HG03045 (cell line): Measurements from ENCODE around the gene LAIR1.

Source experiments
- ATAC-seq: cut with Tn5 transposase; IDR thresholded peaks from one replicate; pipeline ENCODE4 v1.9.1; 2021; ENCODE audit warnings: mild to moderate bottlenecking, moderate library complexity; ENCODE audit not compliant: unreplicated experiment

The LAIR1 gene

DNA sequence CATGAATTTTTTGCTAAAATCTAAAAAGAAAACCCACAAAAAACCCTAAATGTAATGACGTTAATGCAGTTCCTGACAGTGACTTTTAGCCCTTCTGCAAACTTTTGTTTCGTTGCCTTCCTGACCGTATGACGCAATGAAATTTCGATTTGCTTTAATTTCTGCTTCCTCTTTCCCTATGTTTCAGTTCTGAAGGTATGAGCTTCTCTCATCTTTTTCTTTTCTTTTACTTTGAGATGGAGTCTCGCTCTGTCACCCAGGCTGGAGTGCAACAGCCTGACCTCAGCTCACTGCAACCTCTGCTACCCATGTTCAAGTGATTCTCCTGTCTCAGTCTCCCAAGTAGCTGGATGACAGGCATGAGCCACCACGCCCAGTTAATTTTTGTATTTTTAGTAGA, 45.7 kb downstream of the LAIR1 start:
- ATAC-seq = no peak

DNA sequence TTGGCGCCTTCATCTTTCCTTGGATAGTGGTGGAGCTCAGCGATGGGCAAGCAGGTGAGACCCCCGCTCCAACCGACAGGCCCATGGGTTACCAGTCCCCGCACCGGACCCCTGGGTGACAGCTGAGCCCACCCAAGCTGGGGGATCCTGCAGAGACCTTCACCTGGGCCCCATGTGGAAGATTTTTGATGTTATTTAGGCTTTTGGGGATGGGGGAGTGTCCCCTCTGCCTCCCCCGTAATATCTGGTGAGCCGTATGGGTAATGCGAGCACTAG, 46.8 kb downstream of the LAIR1 start:
- no peak for ATAC-seq

DNA sequence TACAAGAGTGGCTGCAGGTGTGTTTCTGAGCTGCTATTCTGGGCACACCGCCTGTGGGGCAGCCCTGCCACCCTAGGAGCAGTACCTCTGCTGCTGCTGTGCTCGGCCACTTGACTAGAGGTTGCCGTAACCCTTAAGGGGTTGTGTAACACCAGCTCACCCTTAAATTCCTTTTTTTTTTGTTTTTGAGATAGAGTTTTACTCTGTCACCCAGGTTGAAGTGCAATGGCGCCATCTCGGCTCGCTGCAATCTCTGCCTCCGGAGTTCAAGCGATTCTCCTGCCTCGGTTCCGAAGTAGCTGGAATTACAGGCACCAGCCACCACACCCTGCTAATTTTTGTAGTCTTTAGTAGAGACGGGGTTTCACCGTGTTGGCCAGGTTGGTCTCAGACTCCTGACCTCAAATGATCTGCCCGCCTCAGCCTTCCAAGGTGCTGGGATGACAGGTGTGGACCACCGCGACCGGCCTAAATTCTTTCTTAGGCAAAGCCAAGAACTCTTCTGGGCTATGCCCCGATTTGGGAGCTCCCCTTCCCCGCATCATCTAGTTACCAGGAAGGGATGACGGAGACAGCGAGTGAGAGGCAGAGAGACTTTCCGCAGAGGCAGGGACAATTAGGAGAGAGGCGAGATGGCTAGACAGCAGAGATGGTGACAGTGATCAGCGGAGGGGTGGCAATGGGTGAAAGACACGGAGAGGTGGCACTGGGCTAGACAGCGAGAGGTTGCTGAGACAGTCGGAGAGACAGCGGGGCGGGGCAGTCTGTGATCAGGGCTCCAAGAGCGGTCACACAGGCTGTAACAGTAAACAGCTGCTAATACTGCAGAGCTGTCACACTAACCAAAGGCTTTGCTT, 47.4 kb downstream of the LAIR1 start:
- ATAC-seq = no peak

DNA sequence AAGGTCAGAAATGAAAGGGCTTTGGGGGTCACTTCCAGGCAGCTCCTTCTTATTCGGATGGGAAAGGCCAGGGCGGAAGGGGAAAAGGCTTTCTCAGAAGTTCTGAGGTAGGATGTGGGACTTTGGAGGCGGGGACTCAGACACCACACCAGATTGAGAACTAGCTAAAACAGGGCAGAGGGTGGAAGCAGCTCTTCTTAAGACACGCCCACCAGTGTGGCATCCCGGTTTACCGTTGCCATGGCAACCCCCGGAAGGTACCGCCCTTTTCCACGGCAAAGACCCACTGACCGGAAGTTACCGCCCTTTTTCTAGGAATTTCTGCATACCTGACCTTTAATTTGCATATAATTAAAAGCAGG, 48.0 kb downstream of the LAIR1 start:
- no peak for ATAC-seq

DNA sequence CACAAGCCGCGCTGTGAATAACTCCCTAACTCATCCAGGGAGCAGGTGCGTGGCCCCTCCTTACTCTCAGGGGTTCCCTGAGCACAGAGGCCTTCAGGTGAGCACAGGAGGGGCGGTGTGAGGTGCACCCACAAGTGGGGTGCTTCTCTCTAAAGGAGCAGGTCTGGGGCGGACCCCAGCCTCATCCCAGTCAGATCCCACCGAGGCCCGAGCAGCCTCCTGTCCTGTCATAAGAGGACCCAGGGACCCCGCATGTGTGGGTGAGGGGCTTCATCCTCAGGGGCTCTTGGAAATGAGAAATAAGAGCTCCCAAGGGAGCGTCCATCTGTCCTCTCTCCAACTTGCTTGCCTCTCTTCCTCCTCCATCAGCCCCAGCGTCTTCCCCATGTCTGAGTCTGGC, 48.8 kb downstream of the LAIR1 start:
- ATAC-seq = no peak

DNA sequence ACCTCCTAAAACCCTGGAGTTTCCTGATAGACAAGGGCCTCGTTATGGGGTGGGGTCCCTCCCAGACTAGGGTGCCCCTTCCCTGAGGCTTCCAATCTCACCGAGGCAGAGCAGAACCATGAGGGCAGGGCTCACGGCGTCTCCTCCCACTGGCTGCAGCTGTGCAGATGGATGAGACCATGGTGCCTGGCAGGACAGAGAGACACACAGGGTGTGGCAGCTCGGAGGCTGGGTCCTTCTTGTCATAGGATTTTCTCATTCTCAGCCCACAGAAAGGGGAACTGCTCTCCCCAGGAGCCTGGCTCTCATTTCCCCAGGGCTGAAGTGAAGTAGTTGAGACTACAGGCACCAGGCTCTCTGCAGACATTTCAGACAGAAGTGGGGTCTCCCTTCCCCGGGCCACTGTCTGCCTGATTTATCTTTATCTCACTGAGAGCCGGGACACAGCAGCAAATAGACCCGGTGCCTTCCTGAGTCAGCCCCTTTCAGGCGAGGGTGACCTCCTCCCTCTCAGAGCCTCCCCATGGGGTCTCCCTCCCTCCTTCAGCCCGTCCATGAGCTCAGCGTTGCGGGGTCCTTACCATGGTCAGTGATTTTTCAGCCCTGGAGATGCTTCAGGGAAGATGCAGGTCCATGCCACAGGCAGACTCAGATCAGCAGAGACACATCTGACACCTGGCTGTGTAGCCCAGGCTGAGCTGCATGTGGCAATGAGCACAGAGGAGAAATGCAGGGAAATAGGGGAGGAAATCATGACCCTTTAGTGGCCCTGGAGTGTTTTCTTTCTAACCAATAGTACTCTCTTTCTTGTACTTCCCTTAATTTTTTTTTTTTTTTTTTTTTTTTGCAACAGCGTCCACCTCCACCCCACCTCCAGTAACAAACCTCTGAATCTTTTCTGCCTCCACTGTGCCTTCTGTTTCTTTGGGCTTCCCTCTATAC, 52.0 kb downstream of the LAIR1 start, which contains the start of gene LILRA5:
Gene LILRA5 (minus strand): TSS at position 731 of the 942 bp plus-strand sequence. CDS start 147 bp downstream, at position 584.
- no peak for ATAC-seq

DNA sequence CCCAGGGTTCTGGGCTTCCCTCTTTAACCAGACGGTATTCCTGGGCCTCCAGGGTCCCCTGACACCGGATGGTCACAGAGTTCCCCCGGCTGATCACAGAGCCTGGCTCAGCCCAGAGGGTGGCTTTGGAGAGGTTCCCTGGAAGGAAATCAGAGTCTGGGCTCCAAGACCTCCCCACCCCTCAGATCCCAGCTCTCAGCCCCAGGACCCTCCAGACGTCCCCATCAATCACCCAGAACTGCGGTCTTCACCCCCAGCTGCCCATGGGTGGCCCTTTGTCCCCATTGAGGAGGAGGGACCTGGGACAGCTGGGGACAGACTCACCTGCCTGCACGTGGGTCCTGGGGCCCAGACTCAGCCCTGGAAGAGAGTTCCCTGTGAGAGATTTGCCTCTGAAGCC, 52.7 kb downstream of the LAIR1 start:
- no peak for ATAC-seq

DNA sequence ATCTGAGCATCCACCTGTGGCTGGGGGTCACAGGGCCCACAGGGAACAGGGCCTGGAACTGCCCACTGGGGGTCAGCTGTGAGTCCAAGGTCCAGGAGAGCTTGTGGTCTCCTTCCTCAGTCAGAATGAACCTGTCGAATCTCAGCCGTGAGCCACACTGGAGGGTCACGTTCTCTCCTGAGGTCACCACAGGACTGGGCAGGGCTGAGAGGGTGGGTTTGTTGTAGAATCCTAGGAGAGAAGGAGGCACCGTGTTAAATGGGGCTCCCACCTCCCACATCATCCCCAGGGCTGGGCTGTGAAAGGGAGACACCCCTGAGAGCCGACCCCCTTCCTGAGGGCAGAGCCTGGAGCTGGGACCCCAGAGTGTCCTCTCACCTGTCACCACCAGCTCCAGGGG, 53.2 kb downstream of the LAIR1 start:
- no peak for ATAC-seq

DNA sequence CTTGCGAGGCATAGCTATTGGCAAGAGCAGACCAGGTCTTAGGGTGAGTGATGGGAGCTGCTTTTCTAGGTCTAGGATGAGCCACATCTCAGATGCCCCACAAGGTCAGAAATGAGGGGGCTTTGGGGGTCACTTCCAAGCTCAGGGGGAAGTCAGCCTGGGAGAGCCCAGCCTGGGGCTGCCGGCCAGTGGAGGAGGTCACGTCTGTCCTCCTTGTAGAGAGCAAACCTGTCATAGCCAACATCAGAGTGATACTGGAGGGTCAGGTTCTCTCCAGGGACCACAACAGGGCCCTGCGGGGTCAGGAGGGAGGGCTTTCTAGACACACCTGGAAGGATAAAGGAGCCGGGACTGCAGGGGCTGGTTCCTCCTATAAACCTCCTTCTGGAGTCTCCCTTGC, 54.2 kb downstream of the LAIR1 start:
- no peak for ATAC-seq

DNA sequence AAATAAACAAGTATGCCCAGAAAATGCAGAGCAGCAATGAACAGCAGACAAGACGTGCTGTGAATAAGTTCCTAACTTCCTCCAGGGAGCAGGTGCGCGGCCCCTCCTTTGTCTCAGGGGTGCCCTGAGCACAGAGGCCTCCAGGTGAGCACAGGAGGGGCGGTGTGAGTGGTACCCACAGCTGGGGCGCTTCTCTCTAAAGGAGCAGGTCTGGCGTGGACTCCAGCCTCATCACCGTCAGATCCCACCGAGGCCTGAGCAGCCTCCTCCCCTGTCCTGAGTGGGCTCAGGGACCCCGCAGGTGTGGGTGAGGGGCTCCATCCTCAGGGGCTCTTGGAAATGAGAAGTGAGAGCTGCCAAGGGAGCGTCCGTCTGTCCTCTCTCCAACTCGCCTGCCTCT, 54.9 kb downstream of the LAIR1 start:
- no peak for ATAC-seq

DNA sequence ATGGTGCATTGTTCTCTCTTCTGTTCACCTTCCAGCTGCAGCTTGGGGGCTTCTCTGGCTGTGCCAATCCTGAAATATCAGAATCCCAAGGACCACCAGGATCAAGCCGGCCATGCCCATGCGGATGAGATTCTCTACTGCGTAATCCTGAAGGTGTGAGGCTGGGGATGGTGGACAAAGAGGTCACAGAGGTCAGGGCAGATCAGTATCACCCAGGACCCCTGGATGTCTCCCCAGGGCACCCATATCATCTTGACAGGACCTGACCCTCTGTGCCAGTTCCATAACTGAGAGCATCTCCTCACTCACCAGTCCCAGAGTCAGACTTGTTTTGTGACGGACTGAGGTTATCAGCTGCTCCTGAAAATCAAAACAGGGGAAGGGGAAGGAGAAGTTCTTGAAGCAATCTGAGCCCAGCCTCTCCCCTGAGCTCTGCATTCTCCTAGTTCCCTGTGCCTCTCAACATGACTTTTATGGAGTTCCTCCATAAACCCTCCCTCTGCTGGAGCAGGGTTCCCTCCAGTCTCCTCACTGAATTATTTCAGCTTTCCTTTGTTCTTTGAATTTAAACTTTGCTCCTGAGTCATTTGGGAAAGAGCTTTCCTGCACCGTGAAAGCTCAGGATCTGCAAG, 57.2 kb downstream of the LAIR1 start:
- no peak for ATAC-seq

DNA sequence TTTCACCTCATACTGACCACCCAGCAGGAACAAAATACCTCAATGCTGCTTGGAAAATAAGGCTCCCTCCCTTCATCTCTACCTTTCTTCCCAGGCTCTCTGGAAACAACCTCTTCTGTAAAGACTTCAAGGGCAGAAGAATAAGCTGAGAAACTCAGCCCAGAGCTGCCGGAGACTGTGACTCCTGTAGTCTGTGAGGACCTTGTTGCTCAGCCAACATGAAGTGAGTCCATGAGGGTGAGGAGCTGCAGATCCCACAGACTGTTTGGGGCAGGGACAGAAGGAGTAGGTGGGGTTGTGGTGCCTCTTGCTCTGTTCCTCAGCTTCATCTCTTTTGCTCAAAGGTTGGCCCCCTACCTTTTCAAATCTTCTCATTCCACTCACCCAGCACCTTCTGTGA, 59.6 kb downstream of the LAIR1 start:
- ATAC-seq = no peak

DNA sequence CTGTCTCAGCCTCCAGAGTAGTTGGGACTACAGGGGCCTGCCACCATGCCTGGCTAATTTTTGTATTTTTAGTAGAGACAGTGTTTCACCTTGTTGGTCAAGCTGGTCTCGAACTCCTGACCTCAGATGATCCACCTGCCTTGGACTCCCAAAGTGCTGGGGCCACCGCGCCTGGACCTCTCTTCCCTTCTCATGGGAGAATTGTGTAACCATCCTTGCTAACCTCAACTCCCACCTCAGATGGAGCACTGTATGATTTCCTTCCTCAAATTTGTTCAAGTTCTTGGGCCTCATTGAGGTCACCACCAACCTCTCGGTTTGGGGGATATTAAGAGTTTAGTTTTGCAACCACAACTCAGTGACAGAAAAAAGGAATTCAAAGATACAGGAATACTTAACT, 62.5 kb downstream of the LAIR1 start:
- no peak for ATAC-seq
